Measurements from ENCODE around the gene SLC15A1. TPM values are rescaled to one million over a fixed set of nuclear protein-coding genes. Genes with fewer than 3 reads are reported as not detected.

The SLC15A1 gene, protein sequence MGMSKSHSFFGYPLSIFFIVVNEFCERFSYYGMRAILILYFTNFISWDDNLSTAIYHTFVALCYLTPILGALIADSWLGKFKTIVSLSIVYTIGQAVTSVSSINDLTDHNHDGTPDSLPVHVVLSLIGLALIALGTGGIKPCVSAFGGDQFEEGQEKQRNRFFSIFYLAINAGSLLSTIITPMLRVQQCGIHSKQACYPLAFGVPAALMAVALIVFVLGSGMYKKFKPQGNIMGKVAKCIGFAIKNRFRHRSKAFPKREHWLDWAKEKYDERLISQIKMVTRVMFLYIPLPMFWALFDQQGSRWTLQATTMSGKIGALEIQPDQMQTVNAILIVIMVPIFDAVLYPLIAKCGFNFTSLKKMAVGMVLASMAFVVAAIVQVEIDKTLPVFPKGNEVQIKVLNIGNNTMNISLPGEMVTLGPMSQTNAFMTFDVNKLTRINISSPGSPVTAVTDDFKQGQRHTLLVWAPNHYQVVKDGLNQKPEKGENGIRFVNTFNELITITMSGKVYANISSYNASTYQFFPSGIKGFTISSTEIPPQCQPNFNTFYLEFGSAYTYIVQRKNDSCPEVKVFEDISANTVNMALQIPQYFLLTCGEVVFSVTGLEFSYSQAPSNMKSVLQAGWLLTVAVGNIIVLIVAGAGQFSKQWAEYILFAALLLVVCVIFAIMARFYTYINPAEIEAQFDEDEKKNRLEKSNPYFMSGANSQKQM
- under 0.01 TPM in 1 of 2 replicates, not detected in the other for total RNA-seq

DNA sequence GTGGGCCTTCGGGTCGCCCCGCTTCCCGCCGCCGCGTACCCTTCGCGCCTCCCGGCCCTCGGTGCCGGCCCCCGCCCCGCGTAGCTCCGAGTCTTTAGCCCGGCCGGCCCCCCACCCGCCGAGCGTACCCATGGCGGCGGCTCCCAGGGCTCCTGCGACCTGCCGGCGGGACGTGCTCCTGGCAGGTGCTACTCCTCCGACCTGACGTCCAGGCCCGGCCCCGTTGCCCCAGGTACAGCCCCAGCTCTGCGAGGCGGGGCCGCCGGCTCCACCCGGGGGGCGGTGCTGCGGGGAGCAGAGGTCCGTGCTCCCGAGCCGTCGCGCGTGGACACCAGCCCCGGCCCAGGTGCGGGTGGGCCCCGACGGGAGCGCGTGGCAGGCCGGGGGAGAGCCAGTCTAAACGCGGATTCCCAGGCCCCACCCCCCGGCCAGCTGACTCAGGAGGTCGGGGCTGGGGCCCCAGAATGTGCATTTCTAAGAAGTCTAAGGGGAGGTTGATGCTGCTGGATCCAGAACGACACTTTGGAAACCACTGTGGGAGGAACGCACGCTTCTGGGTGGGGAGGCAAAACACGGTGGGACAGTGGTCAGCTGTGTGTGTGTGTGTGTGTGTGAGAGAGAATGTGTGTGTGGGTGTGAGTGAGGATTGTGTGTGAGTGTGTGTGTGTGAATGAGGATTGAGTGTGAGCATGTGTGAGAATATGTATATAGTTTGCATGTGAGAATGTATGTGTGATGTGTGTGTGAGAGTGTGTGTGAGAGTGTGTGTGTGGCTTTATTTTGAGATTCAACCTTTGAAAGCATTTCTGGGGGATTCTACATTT is at the start of gene SLC15A1:
SLC15A1 (minus strand) TSS at position 206 of the 824 bp plus-strand sequence; CDS start at position 132, 74 bp downstream.

Other genes with a start within 250 kb of the SLC15A1 start
- 31.0 and 36.8 TPM in 2 replicates for gene STK24, start 175.6 kb downstream of the SLC15A1 start, total RNA-seq
- 18.0 and 57.9 TPM in 2 replicates for gene DOCK9, start 225.4 kb upstream of the SLC15A1 start, total RNA-seq

Data from aortic smooth muscle cell (primary cell).